Body of pancreas (tissue), 4 donors: ENCODE measurements around the gene CDK14. TPM values are rescaled to one million over a fixed set of nuclear protein-coding genes. Genes with fewer than 3 reads are reported as not detected.
A peak's percentile ranks its signal among the peaks of the same experiment; 100 is the strongest.

Experiments used
- ATAC-seq: fragments of 150-250 bp; one replicate; pipeline ENCODE4 v1.9.1; 2016
- DNase-seq, 4 donors: peaks; one replicate each; pipeline ENCODE4 v3.0.0-alpha.2; 2019
- H3K27ac ChIP-seq, 4 donors: fragments of 200-600 bp; sonication (generic); 1 replicate in 3 of 4; 2 replicates in 1 of 4; pipeline versions ENCODE4 v1.5.1 to v1.6.1; 2016 to 2019; ENCODE audit warnings: mild to moderate bottlenecking in 1 of 4, mixed read lengths in 1 of 4, moderate library complexity in 1 of 4
- H3K27me3 ChIP-seq, 2 donors: fragments of 200-600 bp; sonication (generic); one replicate each; pipeline ENCODE4 v1.6.0; 2016; ENCODE audit warnings: mild to moderate bottlenecking in 1 of 2
- H3K36me3 ChIP-seq, 2 donors: fragments of 200-600 bp; sonication (generic); replicated peaks in 1 of 2; 2 replicates each; pipeline ENCODE4 v1.5.1; 2016; ENCODE audit warnings: low read depth in 2 of 2; ENCODE audit not compliant: insufficient read depth in 1 of 2
- H3K4me1 ChIP-seq: fragments of 200-600 bp; sonication (generic); one replicate; pipeline ENCODE4 v1.6.0; 2016
- H3K4me3 ChIP-seq, 2 donors: fragments of 200-600 bp; sonication (generic); 1 replicate in 1 of 2; 2 replicates in 1 of 2; pipeline ENCODE4 v1.5.1; 2016 to 2019
- H3K9me3 ChIP-seq, 3 donors: fragments of 200-600 bp; sonication (generic); 1 replicate in 2 of 3; 2 replicates in 1 of 3; pipeline ENCODE4 v1.5.1; 2016
- POLR2A ChIP-seq, 3 donors: fragments of 450-650 bp; IDR thresholded peaks; one replicate each; pipeline ENCODE4 v1.6.1; 2016; ENCODE audit warnings: antibody characterized with exemption in 3 of 3, mild to moderate bottlenecking in 2 of 3
- WGBS, 2 donors: methylation state at CpG; one replicate each; pipeline ENCODE4 v1.1.5; 2017; 5-methylcytosine and 5-hydroxymethylcytosine counted together
- intact Hi-C: fragments of 100-400 bp; cut with DNase I; formaldehyde crosslinking; loops from one replicate; pipeline ENCODE4 v1.15.1; 2023
- total RNA-seq, 2 donors: library from RNA; depleted of rRNA; stranded (reverse); fragments of >200 nt; gene quantifications; one replicate each; pipeline ENCODE4 v1.1.0, GENCODE V29; 2016
- TF ChIP-seq, protein P1 (sequence below), 7 experiments: fragments of 450-650 bp in 4 of 7; fragments of 200-600 bp in 3 of 7; sonication (generic) in 3 of 7; IDR thresholded peaks; one replicate each; pipeline ENCODE4 v1.5.1; 2016 to 2019; ENCODE audit warnings: antibody characterized with exemption in 7 of 7

The CDK14 gene
- total RNA-seq, 2 donors from 2014 or later, result 21.8 to 35.6 TPM

GRCh38 chr7:91046322-91047089 lies 450.4 kb downstream of the CDK14 start:
- ATAC-seq (no peak), DNase-seq (no peak)
- no peaks in the 10 kb centered on the region for H3K36me3 ChIP-seq
- WGBS, 2 donors, result 72 to 89% methylated on average over 2 of the region's 2 CpGs
- no peaks in the 10 kb centered on the region for H3K27me3 ChIP-seq
- H3K9me3 ChIP-seq, result no peaks in the 10 kb centered on the region
- H3K4me3 ChIP-seq, result no peak overlapping the region
- no peaks in the 10 kb centered on the region for H3K4me1 ChIP-seq
- no peak overlapping the region for H3K27ac ChIP-seq
- TF ChIP-seq, protein P1, sequence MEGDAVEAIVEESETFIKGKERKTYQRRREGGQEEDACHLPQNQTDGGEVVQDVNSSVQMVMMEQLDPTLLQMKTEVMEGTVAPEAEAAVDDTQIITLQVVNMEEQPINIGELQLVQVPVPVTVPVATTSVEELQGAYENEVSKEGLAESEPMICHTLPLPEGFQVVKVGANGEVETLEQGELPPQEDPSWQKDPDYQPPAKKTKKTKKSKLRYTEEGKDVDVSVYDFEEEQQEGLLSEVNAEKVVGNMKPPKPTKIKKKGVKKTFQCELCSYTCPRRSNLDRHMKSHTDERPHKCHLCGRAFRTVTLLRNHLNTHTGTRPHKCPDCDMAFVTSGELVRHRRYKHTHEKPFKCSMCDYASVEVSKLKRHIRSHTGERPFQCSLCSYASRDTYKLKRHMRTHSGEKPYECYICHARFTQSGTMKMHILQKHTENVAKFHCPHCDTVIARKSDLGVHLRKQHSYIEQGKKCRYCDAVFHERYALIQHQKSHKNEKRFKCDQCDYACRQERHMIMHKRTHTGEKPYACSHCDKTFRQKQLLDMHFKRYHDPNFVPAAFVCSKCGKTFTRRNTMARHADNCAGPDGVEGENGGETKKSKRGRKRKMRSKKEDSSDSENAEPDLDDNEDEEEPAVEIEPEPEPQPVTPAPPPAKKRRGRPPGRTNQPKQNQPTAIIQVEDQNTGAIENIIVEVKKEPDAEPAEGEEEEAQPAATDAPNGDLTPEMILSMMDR (IDR thresholded peaks at IDR 0.05), result peak in 6 of 7 experiments; percentile 8 to 29 (median 16)
- no peak for TF ChIP-seq POLR2A (IDR thresholded peaks at IDR 0.05)
- intact Hi-C loops, result no loop called here

- H3K27ac ChIP-seq, result no peak overlapping the region
- ATAC-seq (no peak), DNase-seq (no peak)
- H3K4me3 ChIP-seq, result no peak overlapping the region
- intact Hi-C loops, result no loop called here
- no peaks in the 10 kb centered on the region for H3K27me3 ChIP-seq
- no peak for TF ChIP-seq POLR2A (IDR thresholded peaks at IDR 0.05)
- TF ChIP-seq, protein P1 (IDR thresholded peaks at IDR 0.05), result no peak
- 86 to 92% methylated on average over 2 of the region's 2 CpGs for WGBS, 2 donors
- no peaks in the 10 kb centered on the region for H3K36me3 ChIP-seq
- no peaks in the 10 kb centered on the region for H3K9me3 ChIP-seq
- no peaks in the 10 kb centered on the region for H3K4me1 ChIP-seq
Observed at GRCh38 chr7:91047636-91048035, 451.5 kb downstream of the CDK14 start.

DNA sequence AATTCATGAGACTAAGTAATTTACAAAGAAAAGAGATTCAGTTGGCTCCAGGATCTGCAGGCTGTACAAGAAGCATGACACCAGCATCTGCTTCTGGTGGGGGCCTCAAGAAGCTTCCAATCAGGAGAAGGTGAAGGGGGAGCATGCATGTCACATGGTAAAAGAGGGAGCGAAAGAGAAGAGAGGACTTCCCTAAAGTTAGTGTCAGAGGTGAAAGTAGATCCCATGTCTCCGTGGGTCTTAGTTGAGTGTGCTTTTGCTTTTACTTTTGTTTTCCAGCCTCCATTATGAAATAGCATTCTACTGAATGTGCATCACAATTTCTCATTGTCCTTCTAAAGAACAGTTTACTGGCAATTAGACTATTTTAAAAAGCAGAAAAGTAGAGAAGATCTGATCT lies 454.6 kb downstream of the CDK14 start:
- no peaks in the 10 kb centered on the region for H3K36me3 ChIP-seq
- TF ChIP-seq POLR2A (IDR thresholded peaks at IDR 0.05), result no peak
- no peaks in the 10 kb centered on the region for H3K27me3 ChIP-seq
- no peak overlapping the region for H3K27ac ChIP-seq
- H3K4me1 ChIP-seq, result no peaks in the 10 kb centered on the region
- intact Hi-C loops, result no loop called here
- H3K9me3 ChIP-seq, result no peaks in the 10 kb centered on the region
- no peak overlapping the region for H3K4me3 ChIP-seq
- 63 to 89% methylated on average over 2 of the region's 2 CpGs for WGBS, 2 donors
- DNase-seq (no peak), ATAC-seq (no peak)

- no peaks in the 10 kb centered on the region for H3K27me3 ChIP-seq
- no peaks in the 10 kb centered on the region for H3K36me3 ChIP-seq
- no peak for ATAC-seq
- 90 to 98% methylated on average over 3 of the region's 3 CpGs for WGBS, 2 donors
- TF ChIP-seq, protein P1 (IDR thresholded peaks at IDR 0.05), result no peak
- TF ChIP-seq POLR2A (IDR thresholded peaks at IDR 0.05), result no peak
- H3K27ac ChIP-seq, result no peak overlapping the region
- no peak for DNase-seq
- intact Hi-C loops, result no loop called here
- H3K4me3 ChIP-seq, result no peak overlapping the region
- no peaks in the 10 kb centered on the region for H3K4me1 ChIP-seq
- no peaks in the 10 kb centered on the region for H3K9me3 ChIP-seq
Observed at GRCh38 chr7:91051966-91052365, 455.8 kb downstream of the CDK14 start.

DNA sequence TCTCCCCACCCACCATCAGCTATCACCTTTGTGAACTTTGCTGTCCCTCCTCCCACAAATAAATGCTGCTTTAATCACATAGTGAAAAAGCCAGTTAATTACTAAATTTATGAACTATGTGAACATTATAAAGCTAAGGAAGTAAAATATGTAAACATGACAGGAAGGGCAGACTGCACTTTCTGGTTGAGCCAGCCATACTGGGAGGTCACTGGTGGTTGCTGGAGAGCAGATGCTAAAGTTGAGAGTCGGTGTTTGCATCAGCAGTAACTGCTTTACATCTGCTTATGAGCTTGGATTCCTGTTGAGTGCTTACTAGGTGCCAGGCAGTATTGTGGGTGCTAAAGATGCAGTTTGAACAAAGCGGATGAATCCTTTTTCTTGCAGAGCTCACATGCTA lies 458.3 kb downstream of the CDK14 start:
- Histone ChIP-seq H3K9me3 (no peaks in the 10 kb centered on the region), H3K27me3 (no peaks in the 10 kb centered on the region), H3K27ac (no peak overlapping the region), H3K4me1 (no peaks in the 10 kb centered on the region), H3K36me3 (no peaks in the 10 kb centered on the region), H3K4me3 (no peak overlapping the region)
- DNase-seq (no peak), ATAC-seq (no peak)
- 82 to 84% methylated on average over 2 of the region's 2 CpGs for WGBS, 2 donors
- intact Hi-C loops, result no loop called here
- TF ChIP-seq POLR2A (IDR thresholded peaks at IDR 0.05), result no peak
- TF ChIP-seq, protein P1 (IDR thresholded peaks at IDR 0.05), result no peak
